Astrocyte of the spinal cord (primary cell): Measurements from ENCODE around the gene ZNF423.

ENCODE experiments used
- DNase-seq: peaks from one replicate; pipeline ENCODE4 v3.0.0; 2011; ENCODE audit warnings: low read depth, low spot score
- H3K4me3 ChIP-seq: 2 replicates; pipeline ENCODE4 v1.5.1; 2011; ENCODE audit warnings: low read depth, mild to moderate bottlenecking, low read length, moderate library complexity
- in situ Hi-C: cut with HindIII; loops from 2 replicates; pipeline ENCODE4 v1.10.0; 2017; ENCODE audit warnings: low sequenced_read_pairs
- TF ChIP-seq, protein P1 (sequence below): IDR thresholded peaks from 2 replicates; pipeline ENCODE4 v1.5.1; 2012; ENCODE audit warnings: low read depth, mild to moderate bottlenecking, low read length, inconsistent platforms

The ZNF423 gene

DNA sequence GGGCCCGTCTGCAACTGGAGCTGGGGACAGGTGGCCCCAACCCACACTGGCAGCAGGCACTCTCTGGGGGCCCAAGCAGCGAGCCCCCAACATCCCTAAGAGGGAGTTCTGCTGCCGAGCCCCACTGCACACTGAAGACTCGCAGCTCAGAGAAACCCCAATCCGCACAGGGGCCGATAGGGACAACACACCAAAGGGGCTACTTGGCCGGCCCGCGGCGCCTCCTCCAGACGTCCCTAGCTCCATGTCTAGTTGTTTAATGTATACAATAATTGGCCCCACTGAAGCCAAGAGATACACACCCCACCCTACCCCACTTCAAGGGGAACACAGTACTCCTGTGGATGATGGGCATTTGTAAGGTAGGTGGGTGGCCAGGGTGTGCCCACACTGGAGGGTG lies 62.7 kb downstream of the ZNF423 start:
- TF ChIP-seq, protein P1, sequence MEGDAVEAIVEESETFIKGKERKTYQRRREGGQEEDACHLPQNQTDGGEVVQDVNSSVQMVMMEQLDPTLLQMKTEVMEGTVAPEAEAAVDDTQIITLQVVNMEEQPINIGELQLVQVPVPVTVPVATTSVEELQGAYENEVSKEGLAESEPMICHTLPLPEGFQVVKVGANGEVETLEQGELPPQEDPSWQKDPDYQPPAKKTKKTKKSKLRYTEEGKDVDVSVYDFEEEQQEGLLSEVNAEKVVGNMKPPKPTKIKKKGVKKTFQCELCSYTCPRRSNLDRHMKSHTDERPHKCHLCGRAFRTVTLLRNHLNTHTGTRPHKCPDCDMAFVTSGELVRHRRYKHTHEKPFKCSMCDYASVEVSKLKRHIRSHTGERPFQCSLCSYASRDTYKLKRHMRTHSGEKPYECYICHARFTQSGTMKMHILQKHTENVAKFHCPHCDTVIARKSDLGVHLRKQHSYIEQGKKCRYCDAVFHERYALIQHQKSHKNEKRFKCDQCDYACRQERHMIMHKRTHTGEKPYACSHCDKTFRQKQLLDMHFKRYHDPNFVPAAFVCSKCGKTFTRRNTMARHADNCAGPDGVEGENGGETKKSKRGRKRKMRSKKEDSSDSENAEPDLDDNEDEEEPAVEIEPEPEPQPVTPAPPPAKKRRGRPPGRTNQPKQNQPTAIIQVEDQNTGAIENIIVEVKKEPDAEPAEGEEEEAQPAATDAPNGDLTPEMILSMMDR: no peak
- no peak for DNase-seq
- in situ Hi-C loops: no loop called here

DNA sequence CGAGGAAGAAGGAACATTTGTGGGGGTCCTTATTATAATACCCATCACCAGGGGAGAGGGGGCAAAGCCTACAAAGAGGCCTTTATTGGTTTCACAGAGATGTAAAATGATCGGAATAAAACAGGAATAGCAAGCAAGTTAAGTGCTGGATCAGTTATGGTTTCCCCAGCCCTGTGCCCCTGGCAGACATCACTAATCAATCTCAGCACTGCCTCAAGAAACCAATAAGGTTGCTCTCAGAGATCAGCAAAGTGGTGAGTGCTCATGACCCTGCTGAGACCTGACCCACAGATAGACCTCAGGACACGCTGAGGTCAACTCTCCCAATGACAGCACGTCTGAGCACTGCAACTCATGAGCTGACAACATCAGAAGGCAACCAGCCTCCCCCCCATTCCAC lies 66.3 kb downstream of the ZNF423 start:
- DNase-seq: no peak
- TF ChIP-seq, protein P1: no peak
- in situ Hi-C loops: no loop called here
- no peak overlapping the region for H3K4me3 ChIP-seq

More for the DNA sequence above, 62.7 kb downstream of the ZNF423 start:
- H3K4me3 ChIP-seq: no peak overlapping the region

DNA sequence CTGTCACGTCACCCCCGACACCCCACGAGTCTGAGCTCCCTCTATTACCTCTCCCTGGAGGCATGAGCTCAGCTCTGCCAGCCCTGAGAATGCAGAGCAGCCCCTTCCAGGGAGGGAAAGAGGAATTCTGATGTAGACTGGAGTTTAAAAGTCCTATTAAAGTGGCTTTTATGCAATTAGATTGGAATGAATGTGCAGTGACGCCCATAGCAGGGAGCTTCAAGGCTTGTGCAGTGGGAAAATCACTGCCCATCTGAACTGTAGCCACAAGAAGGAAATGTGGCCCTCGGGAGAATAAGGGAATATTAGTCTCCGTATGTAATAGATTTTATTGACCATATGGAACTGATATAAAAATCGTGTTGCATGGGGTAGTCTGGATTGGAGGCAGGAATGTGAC lies 66.9 kb downstream of the ZNF423 start:
- H3K4me3 ChIP-seq: no peak overlapping the region
- in situ Hi-C loops: no loop called here
- TF ChIP-seq, protein P1: no peak
- no peak for DNase-seq

DNA sequence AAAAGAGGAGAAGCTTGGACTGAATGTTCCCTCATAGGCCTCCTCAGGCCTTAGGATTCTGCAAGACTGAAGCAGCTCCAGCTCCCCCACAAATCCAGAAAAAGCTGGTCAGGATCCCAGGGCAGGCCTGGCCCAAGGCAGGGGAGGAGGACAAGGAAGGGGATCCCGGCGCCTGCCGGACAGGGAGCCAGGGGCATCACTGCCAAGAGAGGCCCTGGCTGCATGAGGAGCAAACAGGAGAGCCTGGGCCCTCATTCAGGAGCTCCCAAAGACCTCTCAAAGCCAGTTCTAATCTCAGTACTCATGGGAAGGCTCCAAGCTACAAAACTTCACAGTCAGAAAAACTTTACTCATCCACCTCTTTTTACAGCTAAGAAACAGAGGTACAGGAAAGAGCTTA lies 67.3 kb downstream of the ZNF423 start:
- no peak overlapping the region for H3K4me3 ChIP-seq
- no peak for DNase-seq
- in situ Hi-C loops: no loop called here
- TF ChIP-seq, protein P1: no peak

DNA sequence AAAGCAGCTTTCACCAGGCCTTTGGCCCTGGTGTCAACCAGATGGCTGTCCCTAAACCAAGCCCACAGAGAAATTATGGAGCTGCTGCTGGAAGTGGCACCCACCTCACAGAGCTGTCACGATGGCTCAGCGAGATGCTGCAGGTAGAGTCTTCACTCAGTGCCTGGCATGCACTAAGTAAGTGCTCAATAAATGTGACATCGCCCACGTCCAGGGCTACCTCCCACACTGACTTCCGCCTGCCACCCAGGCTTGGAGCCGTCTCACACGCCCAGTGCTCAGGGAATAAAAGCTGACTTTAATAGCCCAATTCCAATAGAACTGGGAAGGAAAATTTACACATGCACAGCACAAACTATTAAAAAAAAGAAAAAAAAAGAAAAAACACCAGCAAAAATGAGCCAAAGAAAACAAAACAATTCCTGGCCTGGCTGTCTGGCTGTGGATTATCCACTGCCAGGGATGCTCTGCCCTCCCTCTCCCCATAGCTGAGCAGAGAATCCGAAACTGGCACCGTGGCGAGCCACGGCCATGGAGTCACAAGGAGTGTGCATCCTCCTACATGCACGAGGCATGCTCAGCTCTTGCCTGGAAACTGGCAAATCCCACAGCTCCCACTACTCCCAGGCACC lies 68.9 kb downstream of the ZNF423 start:
- H3K4me3 ChIP-seq: no peak overlapping the region
- in situ Hi-C loops: no loop called here
- TF ChIP-seq, protein P1: no peak
- no peak for DNase-seq

DNA sequence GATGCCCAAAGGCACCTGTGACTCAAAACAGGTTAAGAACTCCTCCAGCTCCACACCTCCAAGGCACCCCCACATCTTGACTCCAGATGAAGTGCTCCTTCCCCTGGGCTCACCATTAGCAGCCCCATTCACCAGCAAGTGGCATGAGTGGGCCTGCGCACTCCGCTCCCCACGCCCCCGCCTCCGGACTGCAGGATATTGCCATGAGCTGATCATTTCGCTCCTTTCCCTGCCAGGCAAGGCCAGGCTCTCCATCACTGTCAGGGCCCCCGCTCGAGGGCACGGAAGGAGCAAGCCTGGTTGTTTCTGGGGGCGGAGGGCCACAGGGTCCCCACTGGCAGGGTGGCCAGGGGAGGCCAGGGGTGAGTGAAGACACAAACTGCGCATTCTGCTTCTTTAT lies 69.9 kb downstream of the ZNF423 start:
- DNase-seq: no peak
- TF ChIP-seq, protein P1: no peak
- in situ Hi-C loops: no loop called here
- H3K4me3 ChIP-seq: no peak overlapping the region
